Globus pallidus (tissue), 1 donor: ENCODE measurements around the gene TANC1.
A peak's percentile ranks its signal among the peaks of the same experiment; 100 is the strongest.

Experiments used
- DNase-seq: peaks from one replicate; pipeline ENCODE4 v3.0.0-alpha.2; 2015; ENCODE audit warnings: low spot score

Gene TANC1

GRCh38 chr2:159118115-159118858 is 149.8 kb downstream of the TANC1 start:
- DNase-seq, result peak; percentile 85

GRCh38 chr2:159118859-159119500 is 150.5 kb downstream of the TANC1 start:
- DNase-seq, result no peak

GRCh38 chr2:159119652-159120257 is 151.3 kb downstream of the TANC1 start:
- DNase-seq, result no peak

GRCh38 chr2:159123786-159124185 is 155.3 kb downstream of the TANC1 start:
- no peak for DNase-seq

GRCh38 chr2:159124441-159124911 is 156.0 kb downstream of the TANC1 start:
- DNase-seq, result no peak

- no peak for DNase-seq
These were observed 156.6 kb downstream of the TANC1 start for GRCh38 chr2:159124931-159125467.

- DNase-seq, result no peak
These were observed 157.4 kb downstream of the TANC1 start for GRCh38 chr2:159125858-159126257.

GRCh38 chr2:159126432-159127022 is 158.1 kb downstream of the TANC1 start:
- DNase-seq, result no peak

GRCh38 chr2:159128191-159128590 is 159.8 kb downstream of the TANC1 start:
- DNase-seq, result no peak

- DNase-seq, result no peak
These were observed 160.8 kb downstream of the TANC1 start for GRCh38 chr2:159129269-159129668.

GRCh38 chr2:159129824-159130223 is 161.4 kb downstream of the TANC1 start:
- no peak for DNase-seq

GRCh38 chr2:159130302-159130701 is 161.9 kb downstream of the TANC1 start:
- DNase-seq, result no peak

GRCh38 chr2:159131267-159131913 is 162.9 kb downstream of the TANC1 start:
- DNase-seq, result no peak

- no peak for DNase-seq
These were observed 163.5 kb downstream of the TANC1 start for GRCh38 chr2:159131914-159132281.

GRCh38 chr2:159133797-159134196 is 165.4 kb downstream of the TANC1 start:
- DNase-seq, result no peak

GRCh38 chr2:159134979-159135378 is 166.5 kb downstream of the TANC1 start:
- no peak for DNase-seq

- no peak for DNase-seq
These were observed 168.0 kb downstream of the TANC1 start for GRCh38 chr2:159136391-159136790.

- DNase-seq, result no peak
These were observed 169.2 kb downstream of the TANC1 start for GRCh38 chr2:159137511-159138241.

- DNase-seq, result no peak
These were observed 170.3 kb downstream of the TANC1 start for GRCh38 chr2:159138642-159139182.

GRCh38 chr2:159139216-159139933 is 170.9 kb downstream of the TANC1 start:
- DNase-seq, result no peak
